Eye (tissue), 1 donor: ENCODE data around the gene DNASE1L1.

Source experiments
- DNase-seq: peaks from one replicate; pipeline ENCODE4 v3.0.0-alpha.2; 2015

Gene DNASE1L1

GRCh38 chrX:154409222-154409871, at the start of gene DNASE1L1:
DNASE1L1 (minus strand) TSS chrX:154409254; CDS start chrX:154405568, 3,686 bp downstream.
- DNase-seq = no peak

GRCh38 chrX:154458116-154458953, 49.3 kb upstream of the DNASE1L1 start, which contains the start of gene PLXNA3:
PLXNA3 (plus strand) TSS chrX:154458281; CDS start chrX:154460184, 1,903 bp downstream.
- DNase-seq = peak; percentile 44

GRCh38 chrX:154457491-154458115, 48.5 kb upstream of the DNASE1L1 start:
- peak; percentile 39 for DNase-seq

GRCh38 chrX:154452823-154453222, 43.8 kb upstream of the DNASE1L1 start:
- no peak for DNase-seq

GRCh38 chrX:154450312-154450711, 41.3 kb upstream of the DNASE1L1 start:
- DNase-seq = no peak

- DNase-seq = no peak
These were observed 40.6 kb upstream of the DNASE1L1 start for GRCh38 chrX:154449618-154450017.

GRCh38 chrX:154448484-154448883, 39.4 kb upstream of the DNASE1L1 start:
- no peak for DNase-seq

GRCh38 chrX:154446430-154446829, 37.4 kb upstream of the DNASE1L1 start:
- DNase-seq = no peak

- DNase-seq = no peak
These were observed 36.7 kb upstream of the DNASE1L1 start for GRCh38 chrX:154445776-154446175.

- DNase-seq = no peak
These were observed 35.7 kb upstream of the DNASE1L1 start for GRCh38 chrX:154444755-154445246.

- DNase-seq = peak; percentile 78
These were observed 35.1 kb upstream of the DNASE1L1 start, which contains the start of gene FAM50A for GRCh38 chrX:154443992-154444754. FAM50A (plus strand) TSS chrX:154444141; CDS start chrX:154444236, 95 bp downstream.

GRCh38 chrX:154443479-154443910, 34.4 kb upstream of the DNASE1L1 start:
- no peak for DNase-seq

- DNase-seq = no peak
These were observed 33.1 kb upstream of the DNASE1L1 start for GRCh38 chrX:154441984-154442707.

GRCh38 chrX:154441564-154441963, 32.5 kb upstream of the DNASE1L1 start:
- DNase-seq = no peak

- DNase-seq = no peak
These were observed 31.7 kb upstream of the DNASE1L1 start for GRCh38 chrX:154440623-154441357.

GRCh38 chrX:154439841-154440240, 30.8 kb upstream of the DNASE1L1 start:
- DNase-seq = no peak

GRCh38 chrX:154437971-154438893, 29.2 kb upstream of the DNASE1L1 start:
- DNase-seq = no peak

- peak; percentile 76 for DNase-seq
These were observed 28.1 kb upstream of the DNASE1L1 start, which contains the start of gene GDI1 for GRCh38 chrX:154436983-154437752. GDI1 (plus strand) TSS chrX:154437154; CDS start chrX:154437255, 101 bp downstream.
